ENCODE measurements around the gene TEX26.

TEX26 gene

DNA sequence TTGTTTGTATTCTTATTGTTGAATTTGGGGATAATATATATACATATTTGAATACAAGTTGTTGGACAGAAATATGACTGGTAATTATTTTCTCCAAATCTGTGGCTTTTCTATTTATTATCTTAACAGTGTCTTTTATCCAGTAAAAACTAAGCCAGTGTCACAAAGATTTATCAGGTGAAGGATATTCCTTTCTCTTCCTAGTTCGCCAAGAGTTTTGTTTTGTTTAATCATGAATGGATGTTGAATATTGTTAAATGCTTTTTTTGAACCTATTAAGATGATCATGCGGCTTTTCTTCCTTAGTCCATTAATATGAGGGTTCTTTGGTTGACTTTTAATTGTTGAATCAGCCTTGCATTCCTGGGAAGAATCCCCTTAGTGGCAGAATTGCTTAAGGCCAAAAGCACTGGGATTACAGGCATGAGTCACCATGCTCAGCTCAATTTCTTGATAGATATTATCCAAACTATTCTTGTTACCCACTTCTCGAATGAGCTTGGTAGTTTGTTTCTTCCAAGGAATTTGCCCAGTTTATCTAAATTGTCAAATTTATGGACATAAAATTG lies 53.3 kb downstream of the TEX26 start:
- H3K4me3 ChIP-seq (IDR thresholded peaks at IDR 0.05; ENCODE audit: insufficient read depth, low read depth, low read length) = no peak overlapping the region
- no peak overlapping the region for H2AFZ ChIP-seq (ENCODE audit: low read depth)
- H3K9ac ChIP-seq = no peak overlapping the region
- no peak overlapping the region for H3K27ac ChIP-seq
- no peaks in the 10 kb centered on the region for H3K36me3 ChIP-seq (ENCODE audit: insufficient read depth)
- H3K79me2 ChIP-seq (ENCODE audit: insufficient read depth, low read depth) = no peaks in the 10 kb centered on the region
- no peaks in the 10 kb centered on the region for H3K27me3 ChIP-seq (ENCODE audit: insufficient read depth, low read depth)
- H3K4me2 ChIP-seq = no peak overlapping the region
- H4K20me1 ChIP-seq (ENCODE audit: insufficient read depth) = no peaks in the 10 kb centered on the region
- no peaks in the 10 kb centered on the region for H3K4me1 ChIP-seq (ENCODE audit: low read depth, poor library complexity, severe bottlenecking)
- TF ChIP-seq, protein P1, sequence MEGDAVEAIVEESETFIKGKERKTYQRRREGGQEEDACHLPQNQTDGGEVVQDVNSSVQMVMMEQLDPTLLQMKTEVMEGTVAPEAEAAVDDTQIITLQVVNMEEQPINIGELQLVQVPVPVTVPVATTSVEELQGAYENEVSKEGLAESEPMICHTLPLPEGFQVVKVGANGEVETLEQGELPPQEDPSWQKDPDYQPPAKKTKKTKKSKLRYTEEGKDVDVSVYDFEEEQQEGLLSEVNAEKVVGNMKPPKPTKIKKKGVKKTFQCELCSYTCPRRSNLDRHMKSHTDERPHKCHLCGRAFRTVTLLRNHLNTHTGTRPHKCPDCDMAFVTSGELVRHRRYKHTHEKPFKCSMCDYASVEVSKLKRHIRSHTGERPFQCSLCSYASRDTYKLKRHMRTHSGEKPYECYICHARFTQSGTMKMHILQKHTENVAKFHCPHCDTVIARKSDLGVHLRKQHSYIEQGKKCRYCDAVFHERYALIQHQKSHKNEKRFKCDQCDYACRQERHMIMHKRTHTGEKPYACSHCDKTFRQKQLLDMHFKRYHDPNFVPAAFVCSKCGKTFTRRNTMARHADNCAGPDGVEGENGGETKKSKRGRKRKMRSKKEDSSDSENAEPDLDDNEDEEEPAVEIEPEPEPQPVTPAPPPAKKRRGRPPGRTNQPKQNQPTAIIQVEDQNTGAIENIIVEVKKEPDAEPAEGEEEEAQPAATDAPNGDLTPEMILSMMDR (conservative IDR thresholded peaks at IDR 0.05; ENCODE audit: low read depth, low read length) = no peak

DNA sequence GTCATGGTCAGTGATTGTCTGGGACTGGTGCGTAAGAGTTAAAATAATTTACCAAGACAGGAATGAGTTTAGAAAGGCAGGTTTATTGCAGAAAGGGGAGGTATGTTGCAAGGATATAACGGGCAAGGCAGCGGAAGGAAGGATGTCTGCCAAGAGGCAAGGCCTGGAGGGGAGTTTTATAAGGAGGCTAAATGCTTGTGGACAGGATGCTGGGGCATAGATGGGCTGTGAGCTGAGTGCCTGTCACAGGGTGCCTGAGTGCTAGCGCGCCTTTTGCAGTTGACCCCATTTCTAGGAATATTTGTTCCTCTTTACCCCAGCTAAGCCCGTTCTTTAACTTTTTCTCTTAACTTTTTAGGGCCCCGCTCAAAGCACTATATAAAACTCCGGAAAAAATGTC lies 58.7 kb downstream of the TEX26 start:
- H3K36me3 ChIP-seq (ENCODE audit: insufficient read depth) = no peaks in the 10 kb centered on the region
- H3K9ac ChIP-seq = no peak overlapping the region
- no peaks in the 10 kb centered on the region for H3K79me2 ChIP-seq (ENCODE audit: insufficient read depth, low read depth)
- H3K27ac ChIP-seq = no peak overlapping the region
- no peaks in the 10 kb centered on the region for H3K27me3 ChIP-seq (ENCODE audit: insufficient read depth, low read depth)
- H3K4me2 ChIP-seq = no peak overlapping the region
- H3K4me1 ChIP-seq (ENCODE audit: low read depth, poor library complexity, severe bottlenecking) = no peaks in the 10 kb centered on the region
- no peaks in the 10 kb centered on the region for H4K20me1 ChIP-seq (ENCODE audit: insufficient read depth)
- TF ChIP-seq, protein P1 (conservative IDR thresholded peaks at IDR 0.05; ENCODE audit: low read depth, low read length) = no peak
- H2AFZ ChIP-seq (ENCODE audit: low read depth) = no peak overlapping the region
- H3K4me3 ChIP-seq (IDR thresholded peaks at IDR 0.05; ENCODE audit: insufficient read depth, low read depth, low read length) = no peak overlapping the region

DNA sequence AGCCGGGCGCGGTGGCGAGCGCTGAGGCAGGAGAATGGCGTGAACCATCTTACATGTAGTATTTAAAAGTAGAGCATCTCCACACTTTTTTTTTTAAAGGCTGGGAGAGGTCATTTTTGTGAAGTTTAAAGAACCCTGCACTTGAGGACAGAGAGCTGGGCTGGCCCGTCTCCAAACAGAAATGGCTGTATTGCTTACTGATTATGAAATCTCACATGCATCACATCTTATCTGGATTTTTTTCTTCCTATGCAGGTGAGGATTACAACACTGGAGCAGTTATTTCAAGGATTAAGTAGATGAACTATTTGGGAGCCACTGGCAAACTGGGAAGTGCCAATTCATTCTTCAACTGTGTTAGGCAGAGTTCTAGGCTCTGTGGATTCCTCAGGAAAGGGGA lies 59.5 kb downstream of the TEX26 start:
- TF ChIP-seq, protein P1 (conservative IDR thresholded peaks at IDR 0.05; ENCODE audit: low read depth, low read length) = no peak

DNA sequence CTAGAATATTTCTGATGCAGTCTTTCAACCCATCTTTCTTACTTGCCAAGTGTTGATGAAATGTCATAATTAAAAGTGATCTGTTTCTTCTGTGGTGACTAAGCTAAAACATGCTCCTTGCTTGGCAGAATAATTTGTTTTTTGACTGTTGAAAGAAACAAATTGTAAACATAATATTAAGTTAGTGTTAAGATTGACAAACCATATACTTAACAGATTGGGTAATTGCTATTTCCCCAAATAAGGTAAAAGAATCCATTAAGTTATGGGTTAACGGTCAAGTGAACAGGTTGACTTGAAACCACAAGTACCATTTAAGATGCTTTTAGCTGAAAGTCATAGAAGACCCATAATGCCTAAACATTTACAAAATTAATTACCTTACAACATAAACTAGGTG lies 62.9 kb downstream of the TEX26 start:
- TF ChIP-seq, protein P1 (conservative IDR thresholded peaks at IDR 0.05; ENCODE audit: low read depth, low read length) = no peak
- Histone ChIP-seq H3K4me3 (IDR thresholded peaks at IDR 0.05; ENCODE audit: insufficient read depth, low read depth, low read length) (no peak overlapping the region), H3K4me2 (no peak overlapping the region), H3K27me3 (ENCODE audit: insufficient read depth, low read depth) (no peaks in the 10 kb centered on the region), H3K36me3 (ENCODE audit: insufficient read depth) (no peaks in the 10 kb centered on the region), H3K4me1 (ENCODE audit: low read depth, poor library complexity, severe bottlenecking) (no peaks in the 10 kb centered on the region), H4K20me1 (ENCODE audit: insufficient read depth) (no peaks in the 10 kb centered on the region), H3K9ac (no peak overlapping the region), H3K27ac (no peak overlapping the region), H3K79me2 (ENCODE audit: insufficient read depth, low read depth) (no peaks in the 10 kb centered on the region), H2AFZ (ENCODE audit: low read depth) (no peak overlapping the region)

More for the DNA sequence above, 59.5 kb downstream of the TEX26 start:
- H3K4me2 ChIP-seq = no peak overlapping the region
- H3K4me3 ChIP-seq (IDR thresholded peaks at IDR 0.05; ENCODE audit: insufficient read depth, low read depth, low read length) = no peak overlapping the region
- no peak overlapping the region for H3K27ac ChIP-seq
- H3K27me3 ChIP-seq (ENCODE audit: insufficient read depth, low read depth) = no peaks in the 10 kb centered on the region
- no peaks in the 10 kb centered on the region for H3K4me1 ChIP-seq (ENCODE audit: low read depth, poor library complexity, severe bottlenecking)
- H3K79me2 ChIP-seq (ENCODE audit: insufficient read depth, low read depth) = no peaks in the 10 kb centered on the region
- H3K36me3 ChIP-seq (ENCODE audit: insufficient read depth) = no peaks in the 10 kb centered on the region
- H3K9ac ChIP-seq = no peak overlapping the region
- H2AFZ ChIP-seq (ENCODE audit: low read depth) = no peak overlapping the region
- H4K20me1 ChIP-seq (ENCODE audit: insufficient read depth) = no peaks in the 10 kb centered on the region

Measured in KMS-11 (cell line).